HG02884 (cell line): ENCODE measurements around the gene LCE1A.

Experiments used
- ATAC-seq: cut with Tn5 transposase; IDR thresholded peaks from one replicate; pipeline ENCODE4 v1.9.1; 2021; ENCODE audit warnings: mild to moderate bottlenecking, moderate library complexity; ENCODE audit not compliant: unreplicated experiment

Gene LCE1A

DNA sequence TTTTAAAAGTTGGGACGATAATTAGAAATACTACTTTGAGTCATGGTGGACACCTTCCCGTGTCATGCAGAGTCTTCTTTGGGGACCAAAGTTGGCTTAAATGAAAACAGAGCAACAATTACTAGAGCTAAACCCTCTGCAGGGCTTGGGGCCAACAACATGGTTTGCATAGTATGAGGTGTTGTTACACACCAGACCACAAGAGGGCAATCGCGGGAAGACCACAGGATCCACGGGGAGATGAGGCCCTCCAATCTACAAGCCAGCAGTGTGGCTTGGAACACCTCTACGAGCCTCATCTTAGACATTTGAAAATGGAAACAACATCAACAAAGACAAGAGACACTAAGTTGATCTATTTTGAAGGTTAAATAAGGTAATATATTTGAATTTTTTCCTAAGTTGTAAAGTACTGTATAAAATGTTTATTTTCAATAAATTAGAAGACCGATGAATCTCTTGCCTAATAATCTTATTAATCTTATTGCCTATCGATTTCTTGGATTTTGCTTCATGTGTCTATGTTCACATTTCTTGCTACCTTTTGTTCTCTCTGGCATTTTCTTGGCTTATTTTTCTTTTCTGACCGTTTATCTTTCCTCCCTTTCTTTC, 42.6 kb downstream of the LCE1A start:
- peak; percentile 65 for ATAC-seq

DNA sequence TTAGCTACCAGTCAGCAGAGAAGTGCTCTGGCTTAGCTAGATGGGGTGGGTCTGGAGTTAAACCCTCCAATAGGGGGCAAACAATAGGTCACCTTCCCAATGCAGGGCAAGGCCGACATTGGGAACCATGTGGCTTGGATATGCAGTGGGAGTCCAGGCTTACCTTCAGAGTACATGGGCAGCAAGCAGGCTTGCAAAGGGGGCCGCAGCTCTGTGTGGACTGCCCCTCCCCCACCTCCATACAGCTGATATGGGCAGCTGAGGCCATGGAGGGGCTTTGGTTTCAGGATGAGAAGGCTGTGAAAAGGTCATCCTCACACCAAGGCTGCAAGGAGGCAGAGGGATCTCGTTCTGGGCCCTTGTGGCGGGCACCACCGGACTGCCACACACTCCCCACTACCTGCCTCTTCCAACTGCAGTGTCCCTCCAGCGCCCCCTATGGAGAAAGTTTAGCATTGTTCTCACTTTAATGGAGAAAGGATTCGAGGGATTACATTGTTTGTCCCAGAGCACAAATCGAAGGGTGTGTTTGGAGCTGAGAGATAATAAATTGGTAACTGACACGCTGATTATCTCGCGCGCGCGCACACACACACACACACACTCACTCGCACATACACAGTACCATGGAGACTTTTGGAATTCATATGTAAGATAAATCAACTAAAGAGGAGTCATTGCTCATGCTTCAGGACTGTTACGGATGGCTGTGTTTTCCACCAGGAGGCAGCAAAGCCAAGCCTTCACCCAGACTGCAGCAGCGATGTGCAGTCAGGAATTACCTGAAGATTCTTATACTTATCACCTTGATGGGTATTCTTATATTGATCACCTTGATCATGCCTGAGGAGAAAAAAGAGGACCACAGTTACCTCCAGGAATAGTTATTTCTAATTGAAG, 43.8 kb downstream of the LCE1A start:
- ATAC-seq: no peak

DNA sequence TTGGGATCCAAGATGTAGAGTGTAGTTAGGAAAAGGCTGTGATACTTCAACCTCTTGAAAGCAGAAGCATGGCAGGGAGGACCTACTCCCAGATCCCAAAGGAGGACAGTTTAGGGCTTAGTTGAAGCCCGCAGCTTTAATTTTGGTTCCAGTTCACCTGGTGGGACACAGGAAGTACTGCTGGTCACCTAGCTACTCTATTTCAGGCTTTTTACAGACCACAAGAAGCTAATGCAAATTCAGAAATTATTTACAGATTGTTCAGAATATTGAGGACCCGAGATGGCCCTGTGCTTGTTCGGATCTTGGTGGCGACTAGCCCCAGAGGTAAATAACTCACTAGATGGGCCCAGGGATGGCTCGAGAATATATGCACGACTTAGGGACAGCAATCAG, 44.5 kb downstream of the LCE1A start:
- ATAC-seq: no peak

DNA sequence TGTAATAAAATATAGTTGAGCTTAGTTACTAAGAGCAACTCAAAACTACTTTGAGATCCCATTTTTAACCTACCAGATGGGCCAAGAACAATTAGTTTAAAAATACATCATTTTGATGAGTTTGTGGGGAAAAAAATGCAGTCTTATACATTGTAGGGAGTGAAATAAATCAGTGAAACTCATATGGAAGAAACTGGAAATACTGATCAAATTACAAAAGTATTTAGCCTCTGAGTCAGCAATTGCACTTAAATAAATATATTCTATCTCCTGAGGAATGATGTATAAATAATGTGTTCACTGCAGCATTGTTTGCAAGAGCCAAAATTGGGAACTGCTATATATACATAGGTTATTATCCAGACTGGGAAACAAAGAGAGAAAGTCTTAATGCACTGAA, 46.2 kb downstream of the LCE1A start:
- no peak for ATAC-seq

DNA sequence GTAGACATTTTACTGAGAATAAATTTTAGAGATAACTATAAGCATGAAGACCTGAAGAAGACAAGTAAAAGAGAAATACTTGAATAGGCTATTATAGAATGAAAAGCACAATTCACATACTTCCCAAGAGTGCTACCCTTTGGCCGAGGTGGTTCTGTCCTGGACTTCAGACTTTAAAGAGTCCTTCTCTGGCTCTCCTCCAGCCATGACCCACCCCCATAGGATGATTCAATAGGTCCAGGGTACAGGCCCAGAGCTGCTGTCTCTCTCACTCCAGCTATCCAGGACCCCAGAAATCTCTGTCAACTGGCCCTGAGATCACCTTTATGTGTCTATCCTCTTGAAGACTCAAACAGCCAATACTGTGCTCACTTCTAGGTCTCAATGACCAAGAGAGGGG, 49.6 kb downstream of the LCE1A start:
- no peak for ATAC-seq
